ENCODE data around the gene ADGRG1. TPM values are rescaled to one million over a fixed set of nuclear protein-coding genes. Genes with fewer than 3 reads are reported as not detected.

ADGRG1 gene
- total and polyA plus RNA-seq, 8 donors, result 36.4 to 102 (median 79.1) TPM

GRCh38 chr16:57653936-57654335, 25.5 kb downstream of the ADGRG1 start:
- ATAC-seq (no peak), FAIRE-seq (no peak), DNase-seq (peak in 2 of 6 donors; percentile 46 to 69)
- Histone ChIP-seq H3K27me3 (no peaks in the 10 kb centered on the region), H3K9me3 (no peaks in the 10 kb centered on the region), H3K4me3 (no peak overlapping the region), H3K27ac (no peak overlapping the region), H3K36me3 (peaks cover 3 to 57% (median 15%) of the 10 kb centered on the region in 3 donors), H3K4me1 (no peaks in the 10 kb centered on the region)
- intact Hi-C loops (cut with DNase I), result loop anchor here in 1 of 3 donors (5.0 kb wide), 1 partner anchor 68 kb away; no protein-coding TSS in a partner anchor
- TF ChIP-seq CTCF (IDR thresholded peaks at IDR 0.05), result no peak
- WGBS, 2 donors, result 77 to 79% methylated on average over 16 of the region's 16 CpGs

DNA sequence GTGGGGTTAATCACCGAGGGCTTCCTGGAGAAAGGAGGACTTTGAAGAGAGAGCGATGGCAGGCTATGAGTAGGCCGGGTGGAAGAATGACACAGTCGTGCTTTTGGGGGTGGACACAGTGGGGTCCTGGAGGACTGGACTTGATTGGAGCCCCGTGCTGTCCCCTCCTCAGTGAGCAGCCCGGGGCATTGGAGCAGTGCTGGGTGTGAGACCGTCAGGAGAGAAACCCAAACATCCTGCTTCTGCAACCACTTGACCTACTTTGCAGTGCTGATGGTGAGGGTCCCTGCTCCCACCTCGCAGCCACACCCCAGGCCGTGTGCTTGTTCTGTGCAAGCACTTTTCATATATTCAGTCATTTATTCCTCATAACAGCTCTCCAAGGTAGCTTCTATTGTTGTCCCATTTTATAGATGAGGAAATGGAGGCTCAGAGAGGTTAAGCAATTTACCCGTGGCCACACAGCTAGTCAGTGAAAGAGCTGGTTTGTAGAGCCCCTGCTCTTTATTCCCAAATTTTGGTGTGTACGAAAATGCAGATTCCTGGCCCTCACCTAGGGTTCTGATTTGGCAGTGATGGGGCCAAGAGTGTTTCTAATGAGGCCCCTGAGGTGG, 28.0 kb downstream of the ADGRG1 start:
- H3K4me3 ChIP-seq, result no peak overlapping the region
- FAIRE-seq, result no peak
- TF ChIP-seq CTCF (IDR thresholded peaks at IDR 0.05), result no peak
- no peaks in the 10 kb centered on the region for H3K9me3 ChIP-seq
- H3K27me3 ChIP-seq, result no peaks in the 10 kb centered on the region
- ATAC-seq, result no peak
- H3K4me1 ChIP-seq, result no peaks in the 10 kb centered on the region
- no peak for DNase-seq
- H3K36me3 ChIP-seq, result peaks cover 0 to 58% (median 17%) of the 10 kb centered on the region in 3 donors
- intact Hi-C loops (cut with DNase I), result no loop called here
- H3K27ac ChIP-seq, result no peak overlapping the region
- WGBS, 2 donors, result 88 to 93% methylated on average over 11 of the region's 11 CpGs

- H3K36me3 ChIP-seq, result peaks cover 0 to 58% (median 23%) of the 10 kb centered on the region in 3 donors
- WGBS, 2 donors, result 94 to 96% methylated on average over 12 to 13 of the region's 13 CpGs
These were observed 28.8 kb downstream of the ADGRG1 start for GRCh38 chr16:57657228-57657627.

DNA sequence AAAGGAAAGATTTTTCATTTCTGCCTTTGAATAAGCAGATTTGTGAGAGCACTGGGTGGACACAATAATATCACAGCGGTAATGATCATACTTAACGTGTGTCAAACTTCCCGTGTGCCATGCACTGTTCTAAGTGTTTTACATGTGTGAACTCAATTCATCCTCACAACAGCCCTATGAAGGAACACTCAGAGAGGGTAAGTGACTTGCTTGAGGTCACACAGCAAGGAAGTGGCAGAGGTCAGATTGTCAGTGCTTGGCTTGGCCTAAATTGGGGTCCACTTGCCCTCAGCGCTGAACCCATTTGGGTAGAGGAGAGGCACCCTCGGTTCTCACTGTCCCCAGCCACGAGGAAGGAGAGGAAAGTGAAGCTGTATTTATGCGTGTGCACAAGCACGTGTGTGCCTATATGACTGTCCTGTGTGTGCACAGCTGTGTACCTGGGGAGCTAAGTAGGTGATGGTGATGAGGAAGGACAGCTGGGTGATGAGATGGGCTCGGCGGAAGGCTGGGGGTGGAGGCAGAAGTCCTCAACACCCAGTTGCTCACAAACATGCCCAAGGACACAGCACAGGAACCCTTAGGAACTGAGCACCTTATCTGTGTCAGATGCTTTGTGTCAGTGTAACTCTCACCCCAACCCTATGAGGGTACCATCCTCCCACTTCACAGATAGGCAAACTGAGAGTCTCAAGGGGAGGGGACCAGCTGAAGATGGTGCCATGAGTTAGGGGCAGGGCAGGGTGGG, 29.9 kb downstream of the ADGRG1 start:
- no peaks in the 10 kb centered on the region for H3K27me3 ChIP-seq
- H3K9me3 ChIP-seq, result no peaks in the 10 kb centered on the region
- no peak for FAIRE-seq
- DNase-seq, result no peak
- no peak for TF ChIP-seq CTCF (IDR thresholded peaks at IDR 0.05)
- intact Hi-C loops (cut with DNase I), result no loop called here
- H3K36me3 ChIP-seq, result peaks cover 0 to 60% (median 18%) of the 10 kb centered on the region in 3 donors
- H3K27ac ChIP-seq, result no peak overlapping the region
- 84 to 88% methylated on average over 10 of the region's 10 CpGs for WGBS, 2 donors
- no peak overlapping the region for H3K4me3 ChIP-seq
- no peaks in the 10 kb centered on the region for H3K4me1 ChIP-seq
- no peak for ATAC-seq

More at GRCh38 chr16:57657228-57657627, 28.8 kb downstream of the ADGRG1 start:
- H3K9me3 ChIP-seq, result no peaks in the 10 kb centered on the region
- no peaks in the 10 kb centered on the region for H3K27me3 ChIP-seq
- no peak for FAIRE-seq
- TF ChIP-seq CTCF (IDR thresholded peaks at IDR 0.05), result no peak
- H3K27ac ChIP-seq, result no peak overlapping the region
- DNase-seq, result peak in 1 of 6 donors; percentile 59
- ATAC-seq, result no peak
- H3K4me1 ChIP-seq, result no peaks in the 10 kb centered on the region
- intact Hi-C loops (cut with DNase I), result no loop called here
- no peak overlapping the region for H3K4me3 ChIP-seq
